Left lung (tissue), 10 donors: Measurements from ENCODE around the gene DARS1. TPM values are rescaled to one million over a fixed set of nuclear protein-coding genes. Genes with fewer than 3 reads are reported as not detected.
A peak's percentile ranks its signal among the peaks of the same experiment; 100 is the strongest.

ENCODE experiments used
- ATAC-seq: fragments of 200-7000 bp; cut with Tn5 transposase; one replicate; pipeline ENCODE4 v1.9.1; 2020; ENCODE audit warnings: moderate library complexity
- DNase-seq, 4 donors: peaks; one replicate each; pipeline ENCODE4 v3.0.0-alpha.2; 2013 to 2020
- H3K27ac ChIP-seq, 2 donors: fragments of 200-600 bp; sonication (generic) in 1 of 2; one replicate each; pipeline versions ENCODE4 v1.5.0 to v1.8.0; 2020 to 2021
- H3K27me3 ChIP-seq, 2 donors: fragments of 200-600 bp; sonication (generic) in 1 of 2; one replicate each; pipeline versions ENCODE4 v1.5.0 to v1.8.0; 2020 to 2021
- H3K36me3 ChIP-seq, 2 donors: fragments of 200-600 bp; sonication (generic) in 1 of 2; one replicate each; pipeline versions ENCODE4 v1.5.0 to v1.8.0; 2020 to 2021
- H3K4me1 ChIP-seq, 2 donors: fragments of 200-600 bp; one replicate each; pipeline ENCODE4 v1.8.0; 2021
- H3K4me3 ChIP-seq, 2 donors: fragments of 200-600 bp; sonication (generic) in 1 of 2; one replicate each; pipeline versions ENCODE4 v1.5.0 to v1.8.0; 2020 to 2021; ENCODE audit warnings: mild to moderate bottlenecking in 1 of 2
- H3K9me3 ChIP-seq, 2 donors: fragments of 200-600 bp; sonication (generic) in 1 of 2; one replicate each; pipeline versions ENCODE4 v1.5.0 to v1.8.0; 2020 to 2021
- intact Hi-C, 2 donors: fragments of 100-400 bp; cut with DNase I; formaldehyde crosslinking; loops; one replicate each; pipeline versions ENCODE4 v1.11.2 to v1.14.2; 2022
- polyA plus RNA-seq, 6 donors: library from polyadenylated mRNA; unstranded; fragments of 120-200 nt; gene quantifications; one replicate each; pipeline ENCODE4 v1.2.1, GENCODE V29; 2013; ENCODE audit not compliant: insufficient read length in 6 of 6
- total RNA-seq, 2 donors: library from RNA; stranded (reverse); fragmentation: NEBNext Ultra II Directional; extraction: Animal tissue kit (Norgen Biotek cat#: 25700); gene quantifications; one replicate each; pipeline ENCODE4 v1.2.1, GENCODE V29; 2021
- TF ChIP-seq, protein P1 (sequence below), 2 donors: fragments of 200-600 bp; sonication (generic) in 1 of 2; IDR thresholded peaks; one replicate each; pipeline versions ENCODE4 v1.5.0 to v1.8.0; 2021; ENCODE audit warnings: antibody characterized with exemption in 2 of 2
- donor health status: DM: no; HTN: yes; CAD: no.
- donor health status: DM: no; HTN: no; CAD: no.

The DARS1 gene
- total and polyA plus RNA-seq, 8 donors = 46.9 to 165 (median 134) TPM

DNA sequence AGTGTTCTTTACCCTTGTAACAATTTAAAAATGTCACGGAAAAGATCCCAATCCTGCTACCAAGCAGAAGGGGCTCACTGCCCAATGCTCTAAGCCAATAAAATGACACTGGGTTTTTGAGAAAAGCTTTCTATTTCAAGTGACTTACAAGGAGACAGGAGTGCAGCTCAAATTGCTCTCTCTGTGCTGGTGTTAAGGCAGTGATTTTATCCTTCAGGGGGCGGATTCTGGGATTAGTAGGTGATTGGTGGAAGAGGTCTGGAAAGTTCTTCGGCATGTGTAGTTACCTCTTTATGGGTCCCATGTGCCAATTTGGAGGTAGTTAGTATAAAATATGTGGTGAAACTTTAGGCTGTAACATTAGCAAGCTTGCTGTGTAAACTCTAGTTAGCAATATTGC, 81.8 kb downstream of the DARS1 start:
- H3K27ac ChIP-seq = no peak overlapping the region
- H3K36me3 ChIP-seq = peaks cover 0 to 43% of the 10 kb centered on the region in 2 donors
- H3K27me3 ChIP-seq = no peaks in the 10 kb centered on the region
- DNase-seq = no peak
- TF ChIP-seq, protein P1, sequence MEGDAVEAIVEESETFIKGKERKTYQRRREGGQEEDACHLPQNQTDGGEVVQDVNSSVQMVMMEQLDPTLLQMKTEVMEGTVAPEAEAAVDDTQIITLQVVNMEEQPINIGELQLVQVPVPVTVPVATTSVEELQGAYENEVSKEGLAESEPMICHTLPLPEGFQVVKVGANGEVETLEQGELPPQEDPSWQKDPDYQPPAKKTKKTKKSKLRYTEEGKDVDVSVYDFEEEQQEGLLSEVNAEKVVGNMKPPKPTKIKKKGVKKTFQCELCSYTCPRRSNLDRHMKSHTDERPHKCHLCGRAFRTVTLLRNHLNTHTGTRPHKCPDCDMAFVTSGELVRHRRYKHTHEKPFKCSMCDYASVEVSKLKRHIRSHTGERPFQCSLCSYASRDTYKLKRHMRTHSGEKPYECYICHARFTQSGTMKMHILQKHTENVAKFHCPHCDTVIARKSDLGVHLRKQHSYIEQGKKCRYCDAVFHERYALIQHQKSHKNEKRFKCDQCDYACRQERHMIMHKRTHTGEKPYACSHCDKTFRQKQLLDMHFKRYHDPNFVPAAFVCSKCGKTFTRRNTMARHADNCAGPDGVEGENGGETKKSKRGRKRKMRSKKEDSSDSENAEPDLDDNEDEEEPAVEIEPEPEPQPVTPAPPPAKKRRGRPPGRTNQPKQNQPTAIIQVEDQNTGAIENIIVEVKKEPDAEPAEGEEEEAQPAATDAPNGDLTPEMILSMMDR (IDR thresholded peaks at IDR 0.05) = no peak
- H3K4me1 ChIP-seq = no peaks in the 10 kb centered on the region
- intact Hi-C loops = no loop called here
- no peak overlapping the region for H3K4me3 ChIP-seq
- H3K9me3 ChIP-seq = no peaks in the 10 kb centered on the region
- no peak for ATAC-seq

GRCh38 chr2:135899567-135899966, 85.9 kb downstream of the DARS1 start:
- DNase-seq (no peak), ATAC-seq (no peak)
- peaks cover 0 to 7% of the 10 kb centered on the region in 2 donors for H3K36me3 ChIP-seq
- H3K4me1 ChIP-seq = no peaks in the 10 kb centered on the region
- intact Hi-C loops = no loop called here
- H3K27ac ChIP-seq = no peak overlapping the region
- H3K27me3 ChIP-seq = no peaks in the 10 kb centered on the region
- no peak overlapping the region for H3K4me3 ChIP-seq
- TF ChIP-seq, protein P1 (IDR thresholded peaks at IDR 0.05) = no peak
- H3K9me3 ChIP-seq = no peaks in the 10 kb centered on the region

- no peak for DNase-seq
- intact Hi-C loops = no loop called here
- H3K36me3 ChIP-seq = no peaks in the 10 kb centered on the region
- TF ChIP-seq, protein P1 (IDR thresholded peaks at IDR 0.05) = no peak
- H3K9me3 ChIP-seq = no peaks in the 10 kb centered on the region
- no peak overlapping the region for H3K27ac ChIP-seq
- no peak for ATAC-seq
- no peaks in the 10 kb centered on the region for H3K27me3 ChIP-seq
- H3K4me1 ChIP-seq = peaks cover 0 to 2% of the 10 kb centered on the region in 2 donors
- H3K4me3 ChIP-seq = no peak overlapping the region
These were observed 87.1 kb downstream of the DARS1 start for GRCh38 chr2:135898234-135898786.

GRCh38 chr2:135894930-135895329, 90.5 kb downstream of the DARS1 start:
- intact Hi-C loops = no loop called here
- H3K36me3 ChIP-seq = no peaks in the 10 kb centered on the region
- H3K4me1 ChIP-seq = peaks cover 0 to 11% of the 10 kb centered on the region in 2 donors
- H3K27me3 ChIP-seq = no peaks in the 10 kb centered on the region
- ATAC-seq (no peak), DNase-seq (no peak)
- no peak overlapping the region for H3K4me3 ChIP-seq
- H3K9me3 ChIP-seq = no peaks in the 10 kb centered on the region
- TF ChIP-seq, protein P1 (IDR thresholded peaks at IDR 0.05) = no peak
- H3K27ac ChIP-seq = no peak overlapping the region

- no peaks in the 10 kb centered on the region for H3K27me3 ChIP-seq
- H3K4me1 ChIP-seq = peaks cover 0 to 11% of the 10 kb centered on the region in 2 donors
- TF ChIP-seq, protein P1 (IDR thresholded peaks at IDR 0.05) = no peak
- H3K9me3 ChIP-seq = no peaks in the 10 kb centered on the region
- H3K27ac ChIP-seq = peak overlapping the region in 1 of 2 donors; percentile 72
- H3K4me3 ChIP-seq = no peak overlapping the region
- intact Hi-C loops = no loop called here
- H3K36me3 ChIP-seq = no peaks in the 10 kb centered on the region
- no peak for DNase-seq
- no peak for ATAC-seq
These were observed 92.0 kb downstream of the DARS1 start for GRCh38 chr2:135893374-135893794.
